Measurements from ENCODE around the gene B3GAT2.

DNA sequence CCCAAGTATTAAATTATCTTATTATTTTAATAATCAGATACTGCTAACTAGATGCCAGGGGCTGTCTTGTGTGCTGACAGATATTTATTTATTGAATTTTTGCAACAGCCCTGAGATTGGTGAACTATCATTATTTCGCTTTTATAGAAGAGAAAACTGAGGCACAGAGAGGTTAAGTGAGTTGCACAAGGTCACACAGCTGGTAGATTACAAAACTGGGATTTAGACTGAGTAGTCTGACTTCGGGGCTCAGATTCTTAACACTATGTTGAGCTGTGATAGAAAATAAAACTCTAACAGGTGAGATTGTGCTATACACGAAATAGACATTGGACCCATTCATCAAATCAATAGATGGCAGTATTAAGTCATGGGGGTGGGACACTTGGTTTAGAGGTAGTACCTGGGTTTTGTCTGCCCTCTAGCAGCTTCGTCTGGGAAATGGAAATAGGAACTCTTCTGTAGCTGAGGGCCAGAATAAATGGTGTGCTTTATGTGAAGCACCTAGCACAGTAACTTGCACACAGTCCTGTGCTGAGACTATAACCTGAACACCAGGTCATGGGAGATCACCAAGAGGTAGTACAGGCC, 113.4 kb downstream of the B3GAT2 start:
- TF ChIP-seq, protein P1, sequence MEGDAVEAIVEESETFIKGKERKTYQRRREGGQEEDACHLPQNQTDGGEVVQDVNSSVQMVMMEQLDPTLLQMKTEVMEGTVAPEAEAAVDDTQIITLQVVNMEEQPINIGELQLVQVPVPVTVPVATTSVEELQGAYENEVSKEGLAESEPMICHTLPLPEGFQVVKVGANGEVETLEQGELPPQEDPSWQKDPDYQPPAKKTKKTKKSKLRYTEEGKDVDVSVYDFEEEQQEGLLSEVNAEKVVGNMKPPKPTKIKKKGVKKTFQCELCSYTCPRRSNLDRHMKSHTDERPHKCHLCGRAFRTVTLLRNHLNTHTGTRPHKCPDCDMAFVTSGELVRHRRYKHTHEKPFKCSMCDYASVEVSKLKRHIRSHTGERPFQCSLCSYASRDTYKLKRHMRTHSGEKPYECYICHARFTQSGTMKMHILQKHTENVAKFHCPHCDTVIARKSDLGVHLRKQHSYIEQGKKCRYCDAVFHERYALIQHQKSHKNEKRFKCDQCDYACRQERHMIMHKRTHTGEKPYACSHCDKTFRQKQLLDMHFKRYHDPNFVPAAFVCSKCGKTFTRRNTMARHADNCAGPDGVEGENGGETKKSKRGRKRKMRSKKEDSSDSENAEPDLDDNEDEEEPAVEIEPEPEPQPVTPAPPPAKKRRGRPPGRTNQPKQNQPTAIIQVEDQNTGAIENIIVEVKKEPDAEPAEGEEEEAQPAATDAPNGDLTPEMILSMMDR (conservative IDR thresholded peaks at IDR 0.05 in 1 of 2, IDR thresholded peaks at IDR 0.05 in 1 of 2; ENCODE audit: extremely low read depth in 1 of 2, insufficient read depth in 1 of 2, low read depth in 1 of 2, low read length in 2 of 2), result no peak
- no peak for TF ChIP-seq EZH2 (IDR thresholded peaks at IDR 0.05; ENCODE audit: borderline replicate concordance, low read length)

All from mammary epithelial cell (primary cell).